ENCODE results near the gene GPLD1.
"Not testable (repeated sequence)": the region's sequence is repeated elsewhere in the genome, so short reads cannot be mapped to it uniquely, and the experiment has no call there.

GPLD1 gene

GRCh38 chr6:24511976-24512375, 22.6 kb upstream of the GPLD1 start:
- H3K4me3 Mint-ChIP-seq; DNase-seq; ATAC-seq (replicated peaks); H3K27ac Mint-ChIP-seq; H3K27me3 Mint-ChIP-seq; H3K4me1 Mint-ChIP-seq: not testable (repeated sequence)
- Mint-ChIP-seq H3K36me3 (peaks cover 46 to 58% of the 10 kb centered on the region in 2 donors), H3K9me3 (peaks cover 5 to 10% of the 10 kb centered on the region in 2 donors)

- peaks cover 0 to 3% of the 10 kb centered on the region in 2 donors for H3K4me1 Mint-ChIP-seq
- ATAC-seq (replicated peaks), result no peak
- H3K9me3 Mint-ChIP-seq, result peaks cover 7 to 12% of the 10 kb centered on the region in 2 donors
- peaks cover 46 to 71% of the 10 kb centered on the region in 2 donors for H3K36me3 Mint-ChIP-seq
- no peaks in the 10 kb centered on the region for H3K27me3 Mint-ChIP-seq
- DNase-seq, result no peak
- no peak overlapping the region for H3K4me3 Mint-ChIP-seq
- H3K27ac Mint-ChIP-seq, result no peak overlapping the region
Measured at GRCh38 chr6:24506814-24507520, 17.6 kb upstream of the GPLD1 start.

GRCh38 chr6:24504649-24505586, 15.5 kb upstream of the GPLD1 start:
- peak overlapping the region; percentile 72 for H3K27ac Mint-ChIP-seq
- H3K4me1 Mint-ChIP-seq, result peaks cover 0 to 3% of the 10 kb centered on the region in 2 donors
- no peaks in the 10 kb centered on the region for H3K27me3 Mint-ChIP-seq
- DNase-seq (no peak), ATAC-seq (replicated peaks) (no peak)
- H3K4me3 Mint-ChIP-seq, result no peak overlapping the region
- peaks cover 40 to 56% of the 10 kb centered on the region in 2 donors for H3K36me3 Mint-ChIP-seq
- H3K9me3 Mint-ChIP-seq, result peaks cover 7 to 12% of the 10 kb centered on the region in 2 donors

- DNase-seq, result no peak
- no peak for ATAC-seq (replicated peaks)
- Mint-ChIP-seq H3K4me3 (no peak overlapping the region), H3K4me1 (peaks cover 0 to 2% of the 10 kb centered on the region in 2 donors), H3K27ac (no peak overlapping the region), H3K36me3 (peaks cover 37 to 50% of the 10 kb centered on the region in 2 donors), H3K27me3 (no peaks in the 10 kb centered on the region), H3K9me3 (peaks cover 7 to 12% of the 10 kb centered on the region in 2 donors)
Measured at GRCh38 chr6:24504287-24504648, 14.9 kb upstream of the GPLD1 start.

- no peak for DNase-seq
- Mint-ChIP-seq H3K4me3 (no peak overlapping the region), H3K36me3 (peaks cover 25 to 40% of the 10 kb centered on the region in 2 donors), H3K27me3 (no peaks in the 10 kb centered on the region), H3K4me1 (peaks cover 8 to 14% of the 10 kb centered on the region in 2 donors), H3K27ac (no peak overlapping the region), H3K9me3 (peaks cover 2 to 5% of the 10 kb centered on the region in 2 donors)
- no peak for ATAC-seq (replicated peaks)
Measured at GRCh38 chr6:24501914-24502313, 12.5 kb upstream of the GPLD1 start.

GRCh38 chr6:24501374-24501773, 12.0 kb upstream of the GPLD1 start:
- Mint-ChIP-seq H3K27me3 (no peaks in the 10 kb centered on the region), H3K4me1 (peaks cover 8 to 14% of the 10 kb centered on the region in 2 donors), H3K9me3 (peaks cover 4 to 7% of the 10 kb centered on the region in 2 donors), H3K36me3 (peaks cover 23 to 43% of the 10 kb centered on the region in 2 donors), H3K27ac (no peak overlapping the region), H3K4me3 (no peak overlapping the region)
- no peak for ATAC-seq (replicated peaks)
- no peak for DNase-seq

GRCh38 chr6:24500683-24501082, 11.3 kb upstream of the GPLD1 start:
- Mint-ChIP-seq H3K27me3 (no peaks in the 10 kb centered on the region), H3K36me3 (peaks cover 24 to 43% of the 10 kb centered on the region in 2 donors), H3K4me3 (no peak overlapping the region), H3K9me3 (peaks cover 4 to 7% of the 10 kb centered on the region in 2 donors), H3K27ac (no peak overlapping the region), H3K4me1 (peaks cover 9 to 21% of the 10 kb centered on the region in 2 donors)
- ATAC-seq (replicated peaks), result no peak
- DNase-seq, result no peak

GRCh38 chr6:24497254-24497970, 8.0 kb upstream of the GPLD1 start:
- peaks cover 12 to 20% of the 10 kb centered on the region in 2 donors for H3K36me3 Mint-ChIP-seq
- no peaks in the 10 kb centered on the region for H3K27me3 Mint-ChIP-seq
- peaks cover 18 to 40% of the 10 kb centered on the region in 2 donors for H3K4me1 Mint-ChIP-seq
- ATAC-seq (replicated peaks) (peak in 1 of 2 donors; percentile 18), DNase-seq (no peak)
- no peak overlapping the region for H3K27ac Mint-ChIP-seq
- H3K4me3 Mint-ChIP-seq, result no peak overlapping the region
- H3K9me3 Mint-ChIP-seq, result peaks cover 4 to 7% of the 10 kb centered on the region in 2 donors

- Mint-ChIP-seq H3K4me3 (peak within 1 kb of the TSS; percentile 87 to 90), H3K9me3 (peaks cover 4 to 7% of the 10 kb centered on the region in 2 donors), H3K27me3 (no peaks in the 10 kb centered on the region), H3K27ac (peak within 1 kb of the TSS; percentile 92), H3K4me1 (peaks cover 18 to 41% of the 10 kb centered on the region in 2 donors), H3K36me3 (peaks cover 12 to 20% of the 10 kb centered on the region in 2 donors)
- ATAC-seq (replicated peaks), result peak; percentile 73 to 77
- peak; percentile 80 for DNase-seq
Measured at GRCh38 chr6:24494821-24495795, 5.7 kb upstream of the GPLD1 start, which contains the start of gene ALDH5A1. ALDH5A1 (plus strand) TSS chr6:24494969; CDS start chr6:24494997, 28 bp downstream.

- peak overlapping the region; percentile 79 for H3K27ac Mint-ChIP-seq
- DNase-seq (no peak), ATAC-seq (replicated peaks) (peak; percentile 0)
- peaks cover 12 to 20% of the 10 kb centered on the region in 2 donors for H3K36me3 Mint-ChIP-seq
- H3K27me3 Mint-ChIP-seq, result no peaks in the 10 kb centered on the region
- peaks cover 18 to 41% of the 10 kb centered on the region in 2 donors for H3K4me1 Mint-ChIP-seq
- peaks cover 4 to 7% of the 10 kb centered on the region in 2 donors for H3K9me3 Mint-ChIP-seq
- peak overlapping the region; percentile 87 to 90 for H3K4me3 Mint-ChIP-seq
Measured at GRCh38 chr6:24493945-24494820, 4.8 kb upstream of the GPLD1 start.

- H3K4me1 Mint-ChIP-seq, result peaks cover 13 to 30% of the 10 kb centered on the region in 2 donors
- peaks cover 4 to 7% of the 10 kb centered on the region in 2 donors for H3K9me3 Mint-ChIP-seq
- H3K4me3 Mint-ChIP-seq, result no peak overlapping the region
- DNase-seq (no peak), ATAC-seq (replicated peaks) (no peak)
- peaks cover 8 to 13% of the 10 kb centered on the region in 2 donors for H3K36me3 Mint-ChIP-seq
- no peak overlapping the region for H3K27ac Mint-ChIP-seq
- H3K27me3 Mint-ChIP-seq, result no peaks in the 10 kb centered on the region
Measured at GRCh38 chr6:24492475-24492874, 3.1 kb upstream of the GPLD1 start.

GRCh38 chr6:24490948-24491347, 1.6 kb upstream of the GPLD1 start:
- H3K9me3 Mint-ChIP-seq, result no peaks in the 10 kb centered on the region
- no peak overlapping the region for H3K27ac Mint-ChIP-seq
- peaks cover under 1 to 2% of the 10 kb centered on the region in 2 donors for H3K36me3 Mint-ChIP-seq
- H3K27me3 Mint-ChIP-seq, result no peaks in the 10 kb centered on the region
- ATAC-seq (replicated peaks) (no peak), DNase-seq (no peak)
- no peak overlapping the region for H3K4me3 Mint-ChIP-seq
- peaks cover 11 to 23% of the 10 kb centered on the region in 2 donors for H3K4me1 Mint-ChIP-seq
